Inflammatory macrophage (primary cell): Measurements from ENCODE around the gene SAMD4A.
A peak's percentile ranks its signal among the peaks of the same experiment; 100 is the strongest.
"Not testable (repeated sequence)": the region's sequence is repeated elsewhere in the genome, so short reads cannot be mapped to it uniquely, and the experiment has no call there.

Experiments
- DNase-seq, 2 donors: peaks; one replicate each; pipeline ENCODE4 v3.0.0-alpha.2; 2020 to 2022

Gene SAMD4A

DNA sequence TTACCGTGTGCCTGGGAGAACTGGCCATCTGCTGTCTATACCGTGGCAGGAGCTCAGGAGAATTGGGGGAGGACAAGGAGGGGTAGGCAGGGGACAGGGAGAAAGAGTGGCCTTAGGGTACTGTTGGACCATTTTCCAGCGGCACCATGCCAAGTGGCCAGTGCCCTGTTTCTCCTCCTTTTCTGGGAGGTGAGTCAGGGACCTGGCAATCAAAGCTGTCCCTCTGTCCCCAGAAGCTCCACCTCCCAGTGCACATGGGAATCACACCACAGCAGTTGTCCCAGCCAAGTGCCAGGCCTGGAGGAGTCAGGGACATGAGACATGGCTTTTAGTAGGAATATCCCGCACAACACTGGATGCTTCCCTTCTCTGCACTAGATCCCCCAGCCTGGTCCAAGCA lies 217.7 kb downstream of the SAMD4A start:
- no peak for DNase-seq

DNA sequence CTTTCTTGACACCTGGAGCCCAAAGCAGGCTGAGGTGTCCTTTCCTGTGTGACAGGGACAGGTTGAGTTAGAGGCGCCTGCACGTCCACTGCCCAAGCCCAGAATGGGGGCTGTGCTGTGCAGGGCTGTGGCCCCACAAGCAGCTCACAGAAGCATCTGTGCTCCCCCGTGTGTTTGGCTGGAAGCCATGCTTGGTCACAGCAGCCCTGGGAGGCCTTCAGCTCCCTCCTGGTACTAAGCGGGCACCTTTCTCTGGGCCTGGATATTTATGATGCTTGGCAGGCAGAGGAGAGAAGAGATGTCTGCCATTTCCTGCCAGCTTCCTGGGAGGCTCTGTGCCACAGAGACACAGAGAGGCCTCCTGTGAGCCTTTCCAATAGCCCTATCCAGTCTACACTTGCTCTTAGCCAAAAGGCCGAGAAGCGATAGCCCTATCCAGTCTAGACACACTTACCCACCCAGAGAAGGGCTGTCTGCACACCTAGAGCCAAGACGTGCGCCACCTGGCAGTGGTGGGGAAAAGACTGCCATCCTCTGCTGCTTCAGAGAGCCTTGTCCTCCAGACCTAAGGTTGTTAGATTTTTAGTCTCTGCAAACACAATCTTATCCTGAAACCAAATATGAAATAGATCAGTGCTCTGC lies 218.3 kb downstream of the SAMD4A start:
- no peak for DNase-seq

DNA sequence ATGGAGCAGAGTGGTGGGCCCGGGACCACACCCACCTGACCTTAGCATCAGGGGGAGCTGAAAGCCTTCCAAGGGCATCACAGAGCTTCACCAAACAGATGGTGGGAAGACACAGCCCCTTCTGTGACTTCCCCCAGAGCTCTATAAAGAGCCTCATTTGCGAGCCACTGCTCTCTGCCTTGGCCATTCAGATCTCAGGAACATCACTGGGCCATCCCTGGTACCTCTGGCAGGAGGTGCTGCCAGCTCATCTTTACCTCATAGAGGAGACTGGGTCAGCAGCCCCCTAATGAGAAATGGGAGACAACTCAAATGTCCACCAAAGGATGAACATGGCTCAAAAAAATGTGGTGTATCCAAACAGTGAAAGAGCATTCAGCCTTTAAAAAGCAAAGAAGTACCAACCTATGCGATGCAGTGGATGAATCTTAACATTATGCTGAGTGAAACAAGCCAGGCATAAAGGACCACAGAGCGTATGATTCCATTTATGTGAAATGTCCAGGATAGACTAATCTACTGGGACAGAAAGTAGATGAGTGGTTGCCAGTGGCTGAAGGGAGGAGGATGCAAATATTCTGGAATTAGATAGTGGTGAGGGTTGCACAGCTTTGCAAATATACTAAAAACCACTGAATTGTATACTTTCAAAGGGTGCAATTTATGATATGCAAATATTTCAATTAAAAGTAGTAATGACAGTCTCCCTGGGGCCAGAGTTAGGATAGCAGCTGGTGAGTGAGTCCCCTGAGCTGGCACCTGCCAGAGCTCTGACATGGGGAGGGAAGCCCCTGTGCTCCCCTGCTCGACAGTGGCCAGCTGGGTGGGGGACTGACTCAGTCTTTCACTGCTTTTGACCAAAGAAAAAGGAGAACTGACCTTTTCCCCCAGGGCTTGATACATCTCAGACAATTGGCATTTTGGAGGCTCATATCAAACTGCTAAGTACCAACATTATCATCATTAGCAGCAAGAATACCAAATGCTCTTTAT lies 219.1 kb downstream of the SAMD4A start:
- DNase-seq = no peak

DNA sequence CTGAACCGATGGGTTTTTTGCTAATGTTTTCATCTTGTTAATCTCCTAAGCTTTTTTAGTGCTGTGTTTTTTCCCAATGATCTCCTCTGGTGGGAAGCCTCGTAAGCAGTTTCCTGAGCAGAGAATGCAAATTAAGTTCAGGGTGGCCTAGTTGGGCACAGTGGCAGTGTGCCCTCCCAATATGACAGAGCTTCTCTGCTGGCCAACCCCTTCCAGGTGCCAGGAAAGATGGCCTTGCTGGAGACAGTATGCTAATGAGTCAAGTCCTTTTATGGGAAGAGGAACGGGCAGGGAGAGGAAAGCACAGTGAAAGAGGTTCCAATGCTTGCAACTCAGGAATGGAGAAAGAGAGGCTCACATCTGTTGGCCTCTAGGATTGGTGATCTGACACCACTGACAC lies 219.9 kb downstream of the SAMD4A start:
- no peak for DNase-seq

DNA sequence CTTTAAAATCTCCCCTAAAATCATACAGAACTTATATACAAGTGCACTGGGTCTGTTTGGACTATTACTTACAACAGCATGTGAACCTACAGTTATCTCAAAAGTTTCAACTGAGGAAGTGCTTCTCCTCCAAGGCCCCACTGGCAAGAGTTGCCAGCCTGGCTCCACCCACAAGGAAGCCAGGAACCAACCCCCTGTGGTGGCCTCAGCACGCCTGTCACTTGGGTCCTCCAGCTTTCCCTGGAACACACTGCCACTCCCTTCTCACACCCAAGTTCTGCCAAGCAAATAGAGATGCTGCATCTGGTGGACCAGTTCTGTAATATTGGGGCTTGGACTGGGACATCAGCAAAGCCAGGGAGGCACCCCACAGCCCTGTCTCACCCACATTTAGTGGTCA lies 220.3 kb downstream of the SAMD4A start:
- DNase-seq = peak; percentile 16 to 31

DNA sequence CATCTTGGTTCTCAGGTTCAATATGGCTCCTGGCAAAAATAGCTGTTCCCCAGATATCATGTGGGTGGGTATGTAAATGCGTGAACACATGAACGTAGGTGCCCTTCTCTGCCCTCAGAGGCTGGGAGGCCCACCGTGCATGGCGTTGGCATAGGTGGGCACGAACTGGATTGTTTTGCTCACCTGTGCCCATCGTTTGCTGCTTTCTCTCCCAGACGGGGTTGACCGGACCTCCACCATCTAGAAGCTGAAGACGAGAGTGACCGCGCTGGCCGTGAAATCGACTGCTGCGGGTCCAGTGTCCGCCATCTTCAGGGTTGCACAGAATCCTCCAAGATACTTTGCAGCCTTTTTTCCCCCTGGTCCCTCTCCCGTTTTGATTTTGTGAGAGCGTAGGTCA lies 221.8 kb downstream of the SAMD4A start:
- DNase-seq = no peak

DNA sequence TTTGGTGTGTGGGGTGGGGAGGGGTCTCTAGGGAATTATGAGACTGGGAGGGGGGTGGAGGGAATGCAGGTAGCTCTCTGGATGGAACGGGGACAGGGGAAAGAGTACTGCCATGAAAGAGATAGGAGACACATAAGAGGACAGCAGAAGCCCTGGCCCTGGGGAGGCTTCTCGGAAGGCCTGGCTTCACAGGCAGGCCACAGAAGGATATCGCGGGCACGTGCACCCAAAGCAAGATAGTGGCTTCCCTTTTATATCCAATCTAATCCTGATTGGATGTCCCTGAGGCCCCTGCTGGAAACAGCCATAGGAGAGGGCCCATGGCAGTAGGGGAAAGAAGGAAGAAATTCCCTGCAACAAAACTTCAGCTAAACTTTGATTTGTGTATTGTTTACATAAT lies 222.2 kb downstream of the SAMD4A start:
- DNase-seq = no peak

DNA sequence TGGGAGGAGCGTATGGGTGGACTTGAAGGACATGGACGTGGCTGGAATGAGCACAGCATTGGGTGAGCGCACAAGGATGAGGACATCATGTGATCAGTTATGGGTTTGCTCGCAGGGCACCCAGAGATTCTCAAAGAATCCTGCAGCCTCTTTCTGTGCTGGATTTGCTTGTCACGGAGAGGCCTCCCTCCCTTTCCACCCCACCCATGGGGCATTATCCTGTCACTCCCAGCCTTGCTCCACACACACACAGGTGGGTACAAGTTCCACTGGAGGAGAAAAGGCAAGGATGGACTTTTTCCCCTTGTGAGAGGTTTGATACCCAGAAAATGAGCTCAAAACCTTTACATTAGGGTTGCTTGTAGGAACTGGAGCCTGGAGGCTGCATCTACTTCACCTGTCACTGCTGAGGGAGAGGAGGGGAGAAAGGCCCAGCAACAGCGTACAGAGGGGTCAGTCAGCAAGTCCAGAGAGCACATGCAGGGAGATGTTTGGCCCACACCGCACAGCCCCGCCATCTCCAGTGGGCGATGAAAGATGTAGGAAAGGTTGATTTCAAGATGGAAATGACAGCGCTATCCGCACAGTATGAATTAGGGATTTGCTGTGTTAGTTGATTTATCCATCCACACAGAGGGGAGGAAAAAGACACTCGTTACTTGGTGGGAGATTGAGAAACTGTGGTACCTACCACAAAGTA lies 223.0 kb downstream of the SAMD4A start:
- DNase-seq = no peak

DNA sequence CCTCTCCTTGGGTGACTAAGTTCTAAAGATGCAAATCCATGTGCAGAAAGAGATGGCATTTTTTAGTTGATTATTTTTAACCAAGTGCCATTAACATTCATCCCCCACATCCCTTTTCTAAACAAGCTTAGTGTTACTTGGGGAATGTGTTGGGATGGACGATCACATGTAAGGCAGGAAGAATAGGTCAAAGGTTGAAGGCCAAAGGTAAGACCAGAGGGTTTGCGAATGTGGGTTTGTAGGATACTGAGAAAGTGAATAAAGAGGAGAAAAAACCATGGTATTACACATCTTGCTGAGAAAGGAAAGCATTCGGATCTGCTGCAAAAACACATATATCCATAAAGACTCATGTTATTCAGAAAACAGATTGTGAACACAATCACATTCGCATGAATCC lies 224.1 kb downstream of the SAMD4A start:
- no peak for DNase-seq

DNA sequence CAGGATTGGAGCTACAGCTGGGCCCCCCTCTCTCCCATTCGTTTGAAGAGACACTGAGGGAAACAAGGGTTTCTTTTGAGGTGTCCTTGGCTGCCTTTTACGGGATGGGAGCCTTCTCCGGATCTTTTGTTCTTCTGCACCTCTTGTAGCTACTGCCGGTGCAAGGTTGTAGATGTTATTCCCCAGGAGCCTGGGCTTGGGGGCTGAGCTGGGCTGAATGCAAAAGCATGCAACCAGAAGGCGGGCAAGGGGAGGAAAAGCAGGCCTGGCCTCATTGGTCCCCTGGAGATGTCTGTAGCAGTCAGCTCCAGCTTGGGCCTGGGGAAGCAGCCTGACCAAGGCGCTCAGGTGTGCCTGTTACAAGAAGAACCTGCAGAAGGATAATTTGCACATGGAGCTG lies 225.4 kb downstream of the SAMD4A start:
- no peak for DNase-seq

DNA sequence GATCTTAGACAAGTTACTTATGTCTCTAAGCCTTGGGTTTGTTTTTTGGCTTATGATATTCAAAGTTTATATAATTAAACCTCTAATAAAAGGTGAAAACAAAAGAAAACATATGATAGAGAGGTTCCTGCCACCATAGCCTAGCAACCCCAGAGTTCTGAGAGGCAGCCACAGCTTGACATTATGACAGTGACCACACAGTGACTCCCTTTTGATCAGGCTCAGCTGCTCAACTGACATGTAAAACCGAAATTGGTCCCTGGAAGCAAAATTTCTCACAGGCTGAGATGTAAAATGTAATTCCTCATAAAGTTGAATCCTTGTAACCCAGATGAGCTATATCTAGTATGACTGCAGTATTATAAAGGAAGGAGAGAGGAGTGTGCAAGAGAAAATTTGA lies 227.2 kb downstream of the SAMD4A start:
- no peak for DNase-seq

DNA sequence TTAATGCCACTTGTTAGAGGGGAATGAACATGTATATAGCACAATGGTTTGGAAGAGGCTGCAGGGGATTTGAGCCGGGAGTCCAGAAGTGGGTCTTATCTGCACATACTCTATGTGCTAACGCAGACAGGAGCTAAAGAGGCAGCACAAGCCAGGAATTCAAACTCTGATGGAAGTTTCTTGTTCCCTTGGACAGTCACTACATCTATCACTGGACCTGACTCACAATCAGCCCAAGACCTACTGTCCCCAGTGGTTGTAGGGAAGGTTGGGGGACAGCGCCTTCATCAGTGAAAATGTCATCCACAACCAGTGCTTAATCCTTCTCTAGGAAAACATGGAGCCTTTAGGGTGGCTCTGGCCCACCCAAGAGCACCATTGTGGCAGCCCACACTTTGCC lies 227.9 kb downstream of the SAMD4A start:
- no peak for DNase-seq

DNA sequence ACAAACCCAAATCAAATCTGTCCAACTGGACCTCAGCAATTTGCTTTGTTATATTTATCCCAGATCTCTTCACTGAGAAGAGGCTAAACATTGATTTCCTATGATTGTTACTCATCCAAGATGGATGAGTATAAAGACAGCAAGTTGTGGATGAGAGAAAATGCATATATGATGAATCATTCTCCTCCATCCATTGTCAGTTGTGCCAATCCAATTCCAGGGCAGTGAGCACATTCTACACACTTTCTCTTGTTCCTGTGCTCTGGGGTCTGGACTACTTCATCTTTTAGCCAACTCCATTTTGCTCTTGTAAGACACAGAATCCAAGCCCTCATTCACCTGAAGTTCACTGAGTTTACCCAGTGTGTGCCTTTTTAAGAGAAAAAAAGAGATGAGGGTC lies 230.0 kb downstream of the SAMD4A start:
- no peak for DNase-seq

DNA sequence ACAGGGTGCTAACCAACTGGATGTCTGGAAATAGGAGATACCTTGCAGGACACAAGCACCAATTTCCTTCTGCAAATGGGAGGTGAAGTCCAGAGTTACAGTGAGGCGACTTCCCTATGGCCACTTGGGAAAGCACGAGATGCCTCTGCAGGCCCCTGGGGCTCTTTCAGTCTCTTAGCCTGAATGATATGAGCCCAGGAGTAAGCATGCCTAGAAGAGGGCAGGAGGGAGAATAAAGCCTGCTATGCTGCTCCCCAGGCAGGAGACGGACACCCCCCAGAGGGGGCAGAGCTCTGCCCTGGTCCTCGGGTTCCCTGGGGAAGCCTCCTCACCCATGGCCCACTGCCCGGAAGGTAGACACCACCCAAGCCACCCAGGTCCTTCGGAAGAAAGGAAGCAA lies 230.6 kb downstream of the SAMD4A start:
- DNase-seq = no peak

DNA sequence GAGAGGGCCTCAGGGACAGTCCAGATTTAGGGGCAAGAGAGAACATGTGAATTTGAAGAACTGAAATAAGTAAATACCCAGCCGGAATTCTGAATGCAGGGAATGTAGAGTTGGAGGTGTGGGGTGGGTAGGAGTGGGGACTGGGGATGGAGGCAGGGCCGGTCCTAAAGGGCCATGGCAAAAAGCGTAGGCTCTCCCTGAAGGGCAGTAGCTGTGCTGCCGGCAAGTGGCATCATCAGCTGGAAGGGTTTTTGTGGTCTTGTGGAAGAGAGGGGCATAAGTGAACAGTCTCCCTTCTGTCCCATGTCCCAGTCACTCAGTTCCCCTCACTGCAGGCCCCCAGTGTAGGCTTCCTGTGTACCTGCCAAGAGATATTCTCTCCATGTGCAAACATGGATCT lies 231.1 kb downstream of the SAMD4A start:
- DNase-seq = no peak

DNA sequence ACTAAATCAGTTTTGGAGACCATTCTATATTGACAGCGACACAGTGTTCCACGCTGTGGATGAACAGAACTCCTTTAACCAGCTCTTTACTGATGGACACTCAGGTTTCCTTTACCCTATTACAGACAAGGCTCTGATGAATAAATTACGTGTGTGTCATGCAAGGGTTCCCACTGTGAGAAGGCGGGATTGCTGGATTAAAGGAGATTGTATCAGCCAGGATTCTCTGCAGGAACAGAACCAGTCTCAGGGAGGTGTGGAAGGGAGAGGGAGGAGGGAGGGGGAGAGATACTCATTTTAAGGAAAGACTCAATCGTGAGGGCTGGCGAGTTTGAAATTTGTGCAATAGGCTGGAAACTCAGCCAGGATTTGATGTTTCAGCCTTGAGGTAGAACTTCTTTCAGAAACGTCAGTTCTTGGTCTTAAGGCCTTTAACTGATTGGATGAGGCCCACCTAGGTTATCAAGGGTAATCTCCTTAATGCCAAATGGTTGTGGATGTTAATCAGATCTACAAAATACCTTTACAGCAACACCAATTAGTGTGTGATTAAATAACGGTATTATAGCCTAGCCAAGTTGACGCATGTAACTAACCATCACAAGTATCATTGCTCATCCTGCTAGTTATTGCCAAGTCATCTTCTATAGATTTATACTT lies 231.7 kb downstream of the SAMD4A start:
- no peak for DNase-seq

DNA sequence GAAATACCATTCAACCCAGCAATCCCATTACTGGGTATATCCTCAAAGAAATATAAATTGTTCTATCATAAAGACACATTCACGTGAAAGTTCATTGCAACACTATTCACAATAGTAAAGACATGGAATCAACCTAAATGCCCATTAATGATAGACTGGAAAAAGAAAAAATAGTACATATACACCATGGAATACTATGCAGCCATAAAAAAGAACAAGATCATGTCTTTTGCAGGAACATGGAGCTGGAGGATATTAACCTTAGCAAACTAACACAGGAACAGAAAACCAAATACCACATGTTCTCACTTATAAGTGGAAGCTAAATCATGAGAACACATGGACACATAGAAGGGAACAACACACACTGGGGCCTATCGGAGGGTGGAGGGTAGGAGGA lies 234.6 kb downstream of the SAMD4A start:
- not testable (repeated sequence) for DNase-seq

DNA sequence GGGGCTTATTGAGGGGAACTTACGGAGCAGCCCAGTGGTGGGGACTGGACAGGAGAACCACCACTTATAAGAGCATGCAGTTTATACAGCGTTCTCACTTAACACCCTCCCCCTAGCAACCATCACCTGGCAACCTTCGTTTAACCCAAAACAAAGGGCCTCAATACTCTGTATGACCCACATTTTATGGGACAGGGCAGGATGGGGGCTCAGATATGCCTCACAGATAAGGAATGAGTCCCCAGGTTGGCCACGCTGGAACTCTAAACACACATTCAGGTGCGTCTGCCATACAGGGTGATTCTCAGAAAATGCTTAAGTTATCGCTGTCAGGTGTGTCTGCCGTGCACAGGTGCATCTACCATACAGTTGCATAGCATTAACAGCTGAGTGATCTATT lies 236.5 kb downstream of the SAMD4A start:
- DNase-seq = no peak

DNA sequence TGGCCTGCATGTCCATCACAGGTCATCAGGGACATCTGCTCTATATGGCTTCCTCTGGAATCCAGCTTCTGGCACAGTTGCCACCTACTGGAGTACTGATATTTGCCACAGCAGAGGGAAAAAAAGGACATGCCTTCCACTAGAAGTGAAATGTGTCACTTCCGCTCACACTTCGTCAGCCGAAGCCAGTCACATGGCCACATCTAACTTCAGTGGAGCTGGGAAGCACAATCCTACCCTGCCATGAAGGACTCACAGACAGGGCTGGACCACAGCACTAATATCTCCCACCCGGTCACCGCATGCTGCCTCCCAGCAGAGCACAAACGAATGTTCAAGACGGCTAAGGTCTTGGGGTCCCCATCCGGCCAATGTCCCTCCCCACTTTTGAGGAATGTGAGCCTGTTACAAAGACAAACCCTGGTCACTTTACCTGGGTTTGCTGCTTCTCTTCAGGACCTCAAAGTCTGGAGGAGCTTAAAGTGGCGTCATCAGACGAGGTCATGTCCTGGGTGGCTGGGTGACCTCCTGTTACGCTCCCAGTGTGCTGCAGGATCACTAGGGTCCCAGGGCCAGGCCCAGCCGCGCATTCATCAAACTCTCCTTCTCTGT lies 237.1 kb downstream of the SAMD4A start:
- DNase-seq = no peak

DNA sequence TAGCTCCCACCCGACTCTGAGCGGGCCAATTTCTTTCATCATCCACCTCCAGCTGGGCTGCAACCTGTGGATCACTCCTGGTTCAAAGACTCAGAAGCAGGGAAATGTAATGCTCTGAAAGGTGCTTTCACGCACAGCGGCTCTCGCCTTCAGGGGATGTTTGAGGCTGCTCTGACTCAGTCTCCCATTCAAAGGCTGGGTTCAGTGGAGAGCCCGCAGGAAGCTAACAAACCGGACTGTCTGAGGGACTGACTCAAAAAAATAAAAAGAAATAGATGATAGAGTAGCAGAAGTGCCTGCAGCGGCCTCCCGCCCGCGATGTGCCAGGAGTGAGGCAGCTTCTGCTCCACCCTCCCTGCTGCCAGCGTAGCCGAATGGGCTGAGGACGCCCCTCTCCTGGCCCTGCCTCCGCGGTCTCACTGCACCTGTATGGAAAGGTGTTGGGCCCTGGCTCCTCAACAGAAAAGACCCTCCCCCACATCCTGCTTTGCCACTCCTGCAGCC lies 237.7 kb downstream of the SAMD4A start:
- no peak for DNase-seq

DNA sequence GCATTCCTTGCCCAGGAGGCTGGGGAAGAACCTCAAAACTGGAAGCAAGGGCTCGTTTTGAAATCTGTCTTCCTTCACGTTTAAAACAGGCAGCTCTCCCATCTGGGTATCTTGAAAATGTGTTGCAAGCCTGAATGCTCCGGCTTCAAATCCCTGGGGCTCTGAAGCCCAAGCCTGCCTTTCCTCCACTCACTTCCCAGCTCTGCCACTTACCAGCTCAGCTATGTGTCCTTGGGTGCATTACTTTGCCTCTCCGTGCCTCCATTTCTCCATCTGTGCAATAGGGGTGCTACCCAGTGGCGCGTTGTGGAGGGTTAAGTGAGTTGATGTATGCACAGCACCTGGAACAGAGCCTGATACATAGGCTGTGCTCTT lies 238.1 kb downstream of the SAMD4A start:
- no peak for DNase-seq
